NCI-H2196 treated with DMSO at 0.1 percent for 48 hours (cell line): ENCODE results near the gene RPUSD3.

ENCODE experiments used
- DNase-seq: peaks from one replicate; lab custom pipeline; 2025; ENCODE audit not compliant: unreplicated experiment; lab: John Stamatoyannopoulos, UW

RPUSD3 gene

DNA sequence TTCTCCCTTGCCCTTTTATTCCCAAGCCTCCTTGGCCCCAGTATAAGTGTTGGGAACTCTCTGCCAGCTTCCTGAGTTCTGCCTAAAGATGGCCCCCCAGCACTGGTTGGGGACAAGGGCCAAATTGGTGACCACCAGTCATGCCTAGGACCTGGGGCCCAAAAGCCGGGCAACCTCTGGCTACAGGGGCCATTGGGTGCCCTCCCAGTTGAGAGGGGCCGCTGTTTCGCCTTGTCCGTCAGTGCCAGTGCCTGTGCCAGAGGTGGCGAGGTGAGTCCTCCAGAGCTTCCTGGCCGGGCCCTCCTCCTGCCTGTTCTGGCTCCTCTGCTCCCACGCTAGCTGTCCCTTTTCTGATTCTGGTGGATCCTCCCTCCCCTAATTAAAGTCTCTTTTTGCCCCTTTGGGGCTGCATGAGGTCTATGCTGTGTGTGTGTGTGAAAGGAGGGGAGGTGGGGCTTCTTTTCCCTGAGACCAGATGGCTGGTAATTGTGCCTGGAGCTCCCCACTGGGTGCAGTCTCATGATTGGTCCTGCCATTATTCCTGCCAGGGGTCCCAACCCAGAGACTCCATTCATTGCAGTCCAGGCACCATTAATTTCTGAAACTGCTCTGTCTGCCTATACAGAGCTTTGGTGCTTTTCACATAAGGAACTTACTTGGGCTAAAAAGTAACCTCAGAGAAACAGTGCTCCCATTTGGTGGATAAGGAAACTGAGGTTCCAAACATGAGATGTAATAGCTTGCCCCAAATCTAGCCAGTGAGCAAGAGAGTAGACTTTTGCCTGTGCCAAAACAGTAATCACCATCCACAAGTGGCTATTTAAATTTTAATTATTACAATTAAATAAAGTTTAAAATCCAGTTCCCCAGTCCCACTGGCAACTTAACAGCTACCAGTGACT is 36.9 kb downstream of the RPUSD3 start:
- DNase-seq: no peak

GRCh38 chr3:9806137-9806536 is 37.7 kb downstream of the RPUSD3 start:
- no peak for DNase-seq

- no peak for DNase-seq
Measured at GRCh38 chr3:9804996-9805395, 38.8 kb downstream of the RPUSD3 start.

GRCh38 chr3:9803494-9803893 is 40.3 kb downstream of the RPUSD3 start:
- DNase-seq: no peak

- DNase-seq: no peak
Measured at GRCh38 chr3:9800529-9800928, 43.3 kb downstream of the RPUSD3 start.

DNA sequence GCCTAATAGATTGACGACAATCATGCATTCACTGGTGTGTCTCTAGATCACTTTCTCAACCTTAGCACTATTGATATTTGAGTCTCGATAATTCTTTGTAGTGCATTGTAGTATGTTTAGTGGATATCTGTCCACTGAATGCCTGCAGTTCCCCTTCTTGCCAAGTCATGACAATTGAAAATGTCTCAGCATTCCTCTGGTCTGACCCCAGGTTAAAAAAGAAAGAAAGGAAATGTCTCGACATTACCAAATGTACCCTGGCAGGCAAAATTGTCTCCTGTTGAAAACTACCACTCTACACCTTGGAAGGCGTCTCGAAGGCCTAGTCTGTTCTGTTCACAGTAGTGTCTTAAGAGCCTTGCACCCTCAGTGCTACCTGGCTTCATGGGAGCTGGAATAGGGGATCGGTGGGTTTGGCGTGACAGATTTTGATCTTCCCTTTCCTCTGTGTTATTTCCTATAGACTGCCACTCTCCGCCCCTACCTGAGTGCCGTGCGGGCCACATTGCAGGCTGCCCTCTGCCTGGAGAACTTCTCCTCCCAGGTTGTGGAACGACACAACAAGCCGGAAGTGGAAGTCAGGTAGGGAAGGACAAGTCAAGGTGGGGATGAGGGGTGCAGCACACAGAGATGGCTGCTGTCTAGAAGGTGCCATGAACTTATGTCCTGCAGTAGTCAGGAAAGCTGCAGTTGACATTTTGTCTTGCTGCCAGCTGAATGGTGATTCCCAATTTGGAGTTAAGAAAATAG is 46.4 kb downstream of the RPUSD3 start:
- DNase-seq: no peak

DNA sequence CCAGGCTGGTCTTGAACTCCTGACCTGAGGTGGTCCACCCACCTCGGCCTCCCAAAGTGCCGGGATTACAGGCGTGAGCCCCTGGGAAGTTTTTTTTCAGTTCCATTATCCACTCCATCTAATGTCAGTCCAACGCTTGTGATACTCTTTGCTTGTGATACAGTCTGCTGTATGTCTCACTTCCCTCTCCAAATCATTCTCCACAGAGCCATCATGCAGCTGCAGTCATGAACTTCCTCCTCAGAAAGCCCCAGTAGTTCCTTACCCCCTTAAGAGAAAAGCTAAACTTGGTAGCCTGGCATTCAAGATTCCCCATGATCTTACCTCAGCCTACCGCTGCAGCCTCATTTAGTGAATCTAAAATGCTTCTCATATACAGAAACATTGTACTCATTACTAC is 48.6 kb downstream of the RPUSD3 start:
- no peak for DNase-seq

DNA sequence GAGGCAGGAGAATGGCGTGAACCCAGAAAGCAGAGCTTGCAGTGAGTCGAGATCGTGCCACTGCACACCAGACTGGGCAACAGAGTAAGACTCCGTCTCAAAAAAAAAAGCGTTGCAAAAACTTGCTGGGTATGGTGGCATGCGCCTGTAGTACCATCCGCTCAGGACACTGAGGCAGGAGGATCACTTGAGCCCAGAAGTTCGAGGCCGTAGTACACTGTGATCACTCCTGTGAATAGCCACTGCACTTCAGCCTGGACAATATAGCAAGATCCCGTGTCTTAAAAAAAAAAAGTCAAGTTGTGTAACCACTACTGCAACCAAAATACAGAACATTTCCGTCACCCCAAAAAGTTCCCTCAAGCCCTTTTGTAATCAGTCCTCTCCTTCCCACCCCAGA is 49.4 kb downstream of the RPUSD3 start:
- DNase-seq: no peak

- DNase-seq: no peak
Measured at GRCh38 chr3:9793161-9793781, 50.5 kb downstream of the RPUSD3 start.

DNA sequence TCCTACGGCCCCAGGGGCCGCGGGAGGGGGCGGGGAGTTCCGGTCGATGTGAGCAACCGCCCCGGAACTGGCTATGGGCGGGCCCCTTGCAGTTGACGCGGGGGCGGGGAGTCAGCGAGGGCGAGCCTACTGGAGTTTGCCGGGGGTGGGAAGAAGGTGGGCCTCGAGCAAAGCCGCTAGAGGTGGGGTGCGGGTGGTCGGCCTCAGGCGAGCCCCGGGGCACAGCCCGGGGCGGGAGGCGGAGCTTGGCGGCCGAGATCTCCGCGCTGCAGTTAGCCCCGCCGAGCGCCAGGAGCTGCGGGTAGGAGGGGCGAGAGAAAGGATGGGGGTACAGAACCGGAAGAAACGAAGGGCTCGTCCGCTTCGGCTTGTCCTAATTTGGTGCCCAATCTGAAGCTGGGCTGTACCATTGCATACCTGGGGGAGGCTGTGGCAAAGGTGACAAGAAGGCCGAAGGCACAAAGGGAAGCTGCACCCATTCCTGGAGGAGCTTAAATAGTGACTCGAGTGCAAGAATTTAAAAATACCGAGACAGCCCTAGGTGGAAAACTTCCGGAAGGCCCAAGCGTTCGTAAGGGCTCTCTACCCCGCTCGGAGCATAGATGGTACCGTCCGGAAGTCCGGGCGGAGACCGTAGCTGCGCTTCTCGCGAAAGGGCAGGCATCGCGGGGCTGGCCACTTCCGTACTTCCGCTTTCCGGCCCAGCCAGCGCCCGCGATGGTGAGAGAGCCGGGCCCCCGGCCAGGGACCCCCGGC is 51.2 kb downstream of the RPUSD3 start, which contains the start of the genes ARPC4 and TADA3:
TSS of gene ARPC4 (plus strand) at position 678 of the 756 bp plus-strand sequence. CDS start at position 718, 40 bp downstream.
TSS of gene TADA3 (minus strand) at position 69 of the 756 bp plus-strand sequence. CDS start 1,007 bp downstream, outside the sequence.
- peak; percentile 74 for DNase-seq

DNA sequence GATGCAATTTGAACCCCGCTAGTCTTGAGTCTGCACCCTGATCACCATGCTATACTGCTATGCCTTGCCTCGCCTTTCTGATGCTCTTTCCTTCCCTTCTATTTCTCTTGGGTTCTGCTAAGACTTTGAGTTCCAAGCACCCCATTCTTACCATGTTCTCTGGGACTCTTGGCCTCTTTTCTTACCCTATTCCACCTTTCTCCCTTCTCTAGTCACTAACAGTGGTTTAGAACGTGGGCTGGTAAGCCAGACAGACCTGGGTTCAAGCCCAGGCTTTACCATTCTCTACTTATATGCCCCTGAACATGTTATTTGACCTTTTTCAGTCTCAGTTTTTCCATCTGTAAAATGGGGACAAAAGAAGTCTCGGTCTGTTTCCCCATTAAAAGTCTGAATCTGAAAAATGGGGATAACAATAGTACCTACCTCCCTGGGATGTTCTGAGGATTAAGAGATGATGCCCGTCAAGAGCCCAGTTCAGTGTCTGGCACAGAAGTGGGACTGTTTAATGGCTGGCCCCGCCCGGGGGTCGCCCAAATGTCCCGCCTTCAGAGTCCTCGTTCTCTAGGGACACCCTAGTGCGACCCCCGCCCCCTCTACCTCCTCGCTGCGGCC is 51.9 kb downstream of the RPUSD3 start:
- DNase-seq: no peak

DNA sequence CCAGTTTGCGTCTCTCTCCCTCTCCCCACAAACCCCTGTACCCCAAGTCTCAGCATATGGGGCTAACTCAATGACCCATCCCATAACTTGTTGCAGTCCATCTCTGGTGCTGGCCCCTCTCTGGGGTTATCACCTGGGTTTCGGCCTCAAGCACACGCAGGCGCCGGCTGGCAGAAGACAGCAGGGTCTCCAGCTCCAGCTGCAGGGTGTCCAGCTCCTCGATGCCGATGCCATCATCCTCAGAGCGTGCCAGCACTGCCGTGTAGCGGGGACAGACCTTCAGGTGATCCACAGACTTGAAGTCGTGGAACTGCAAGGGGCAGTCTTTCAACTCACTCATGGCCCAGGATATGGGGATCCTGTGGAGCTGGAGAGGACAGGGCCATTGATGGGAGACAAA is 52.7 kb downstream of the RPUSD3 start:
- DNase-seq: no peak
